Ovary (tissue), 9 donors: ENCODE measurements around the gene KHDRBS2. TPM values are rescaled to one million over a fixed set of nuclear protein-coding genes. Genes with fewer than 3 reads are reported as not detected.

ENCODE experiments used
- DNase-seq, 5 donors: peaks; one replicate each; pipeline ENCODE4 v3.0.0-alpha.2; 2019 to 2020
- H3K27ac ChIP-seq, 2 donors: fragments of 200-600 bp; one replicate each; pipeline versions ENCODE4 v1.5.1 to v1.8.0; 2019 to 2022
- H3K27me3 ChIP-seq: fragments of 200-600 bp; one replicate; pipeline ENCODE4 v1.8.0; 2022
- H3K36me3 ChIP-seq: fragments of 200-600 bp; sonication (generic); one replicate; pipeline ENCODE4 v1.5.1; 2019
- H3K4me1 ChIP-seq: one replicate; pipeline ENCODE4 v1.8.1; 2013; ENCODE audit warnings: mild to moderate bottlenecking, moderate library complexity; ENCODE audit not compliant: insufficient read depth
- H3K4me3 ChIP-seq: fragments of 200-600 bp; sonication (generic); one replicate; pipeline ENCODE4 v1.5.1; 2017
- H3K9me3 ChIP-seq, 2 donors: fragments of 200-600 bp in 1 of 2; sonication (generic) in 1 of 2; one replicate each; pipeline versions ENCODE4 v1.5.1 to v1.8.1; 2013 to 2019; ENCODE audit warnings: mild to moderate bottlenecking in 1 of 2, moderate library complexity in 1 of 2
- CTCF ChIP-seq, 3 donors: fragments of 450-650 bp in 2 of 3; fragments of 200-600 bp in 1 of 3; IDR thresholded peaks; one replicate each; pipeline versions ENCODE4 v1.5.1 to v1.8.0; 2016 to 2022; ENCODE audit warnings: antibody characterized with exemption in 3 of 3, mild to moderate bottlenecking in 1 of 3
- EP300 ChIP-seq: sonication (generic); formaldehyde crosslinking; IDR thresholded peaks from one replicate; pipeline ENCODE4 v1.6.1; 2017; ENCODE audit warnings: antibody characterized with exemption
- POLR2A ChIP-seq: fragments of 450-650 bp; IDR thresholded peaks from one replicate; pipeline ENCODE4 v1.6.1; 2017; ENCODE audit warnings: antibody characterized with exemption, mild to moderate bottlenecking, moderate library complexity
- WGBS, 3 donors: extraction: QIAGEN DNeasy Blood & Tissue Kit in 1 of 3; methylation state at CpG; one replicate each; pipeline versions ENCODE4 v1.1.5 to v1.1.7; 2013 to 2017; 5-methylcytosine and 5-hydroxymethylcytosine counted together
- intact Hi-C, 4 donors: fragments of 100-400 bp; cut with DNase I; formaldehyde crosslinking; loops; one replicate each; pipeline versions ENCODE4 v1.11.0 to v1.15.1; 2022 to 2023
- polyA plus RNA-seq, 2 donors: library from polyadenylated mRNA; stranded (reverse); fragments of 200-250 nt in 1 of 2; fragments of 350-450 nt in 1 of 2; fragmentation: Illumina TruSeq in 1 of 2; extraction: RNeasy Lipid Tissue Mini Kit (QIAGEN cat#74804) in 1 of 2; gene quantifications; one replicate each; pipeline ENCODE4 v1.2.3, GENCODE V29; 2013 to 2014
- total RNA-seq, 7 donors: library from RNA; depleted of rRNA in 2 of 7; stranded (reverse); fragments of >200 nt in 2 of 7; fragmentation: NEBNext Ultra II Directional in 3 of 7; extraction: Animal tissue kit (Norgen Biotek cat#: 25700) in 3 of 7; gene quantifications; one replicate each; pipeline versions ENCODE4 v1.1.0 to v1.2.4, GENCODE V29; 2016 to 2023
- donor health status: DM: no; HTN: no; CAD: no; lungs with moderate emphysema.
- donor health status: DM: no; HTN: no; CAD: no.
- donor health status: Bipolar disorder and iron deficiency.
- donor health status: DM: yes; HTN: yes; CAD: no.
- donor health status: DM: no; HTN: no; CAD: no.
- donor health status: DM: yes; HTN: yes; CAD: no.

The KHDRBS2 gene
- total and polyA plus RNA-seq, 9 donors = 0.07 to 2.2 (median 0.23) TPM; not detected in 3

GRCh38 chr6:61649845-61650244 is 636.2 kb downstream of the KHDRBS2 start:
- TF ChIP-seq EP300 = no peak
- TF ChIP-seq CTCF (IDR thresholded peaks at IDR 0.05) = no peak
- no peak for TF ChIP-seq POLR2A
- intact Hi-C loops = no loop called here
- Histone ChIP-seq H3K4me3 (no peak overlapping the region), H3K27ac (no peak overlapping the region), H3K36me3 (no peaks in the 10 kb centered on the region), H3K9me3 (no peaks in the 10 kb centered on the region), H3K4me1 (no peaks in the 10 kb centered on the region), H3K27me3 (no peaks in the 10 kb centered on the region)
- DNase-seq = no peak
- WGBS, 3 donors = 86 to 97% (median 88%) methylated on average over 1 of the region's 1 CpG

- WGBS, 3 donors = 60 to 68% (median 65%) methylated on average over 3 of the region's 3 CpGs
- no peaks in the 10 kb centered on the region for H3K4me1 ChIP-seq
- intact Hi-C loops = no loop called here
Observed at GRCh38 chr6:61640463-61640862, 645.6 kb downstream of the KHDRBS2 start.

More at GRCh38 chr6:61640463-61640862, 645.6 kb downstream of the KHDRBS2 start:
- no peak for DNase-seq
- H3K27ac ChIP-seq = no peak overlapping the region
- TF ChIP-seq CTCF (IDR thresholded peaks at IDR 0.05) (no peak), EP300 (no peak), POLR2A (no peak)
- H3K27me3 ChIP-seq = no peaks in the 10 kb centered on the region
- no peaks in the 10 kb centered on the region for H3K36me3 ChIP-seq
- no peaks in the 10 kb centered on the region for H3K9me3 ChIP-seq
- H3K4me3 ChIP-seq = no peak overlapping the region
